Hematopoietic multipotent progenitor cell treated with erythropoietin and hydrocortisone succinate and interleukin-3 and kit ligand, for 15 days (in vitro differentiated cells): ENCODE measurements around the gene ARGLU1.

ENCODE experiments used
- DNase-seq: peaks from one replicate; pipeline ENCODE4 v3.0.0-alpha.2; 2015; ENCODE audit warnings: low spot score

Gene ARGLU1

GRCh38 chr13:106541826-106542225, 26.1 kb downstream of the ARGLU1 start:
- no peak for DNase-seq

DNA sequence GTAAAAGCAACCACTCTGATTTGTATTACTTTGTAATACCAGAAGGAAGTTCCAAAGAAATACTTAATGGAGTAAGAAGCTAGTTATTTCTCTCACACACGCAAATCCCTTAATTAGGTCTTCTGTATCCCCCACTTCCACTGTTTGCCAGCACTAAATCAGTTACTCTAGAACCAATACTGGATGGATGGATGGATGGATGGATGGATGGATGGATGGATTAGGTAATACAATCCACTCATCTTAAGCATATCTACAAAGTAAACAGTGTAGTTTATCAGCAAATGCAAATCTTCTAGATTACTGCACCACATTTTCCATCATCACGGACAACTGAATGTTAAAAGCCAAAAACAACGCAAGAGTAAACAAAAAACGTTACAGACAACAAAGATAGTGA, 27.3 kb downstream of the ARGLU1 start:
- DNase-seq = no peak

DNA sequence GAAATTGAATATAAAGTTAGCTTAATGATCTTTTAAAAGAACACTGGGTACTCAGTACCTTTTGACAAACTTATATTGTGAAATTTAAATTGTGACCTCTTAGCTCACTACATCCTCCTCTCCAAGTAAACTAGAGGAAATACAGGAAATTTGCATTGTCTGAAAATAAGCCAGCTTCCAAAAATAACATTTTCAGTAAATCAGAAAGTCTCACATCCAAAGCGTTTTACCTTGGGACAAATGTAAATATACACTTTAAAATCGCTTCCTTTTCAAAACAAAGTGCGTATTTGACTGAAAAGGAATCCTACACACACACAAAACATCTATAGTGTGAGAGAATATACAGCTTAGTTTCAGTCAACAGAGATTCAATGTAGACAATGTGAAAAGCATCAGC, 30.4 kb downstream of the ARGLU1 start:
- DNase-seq = no peak

DNA sequence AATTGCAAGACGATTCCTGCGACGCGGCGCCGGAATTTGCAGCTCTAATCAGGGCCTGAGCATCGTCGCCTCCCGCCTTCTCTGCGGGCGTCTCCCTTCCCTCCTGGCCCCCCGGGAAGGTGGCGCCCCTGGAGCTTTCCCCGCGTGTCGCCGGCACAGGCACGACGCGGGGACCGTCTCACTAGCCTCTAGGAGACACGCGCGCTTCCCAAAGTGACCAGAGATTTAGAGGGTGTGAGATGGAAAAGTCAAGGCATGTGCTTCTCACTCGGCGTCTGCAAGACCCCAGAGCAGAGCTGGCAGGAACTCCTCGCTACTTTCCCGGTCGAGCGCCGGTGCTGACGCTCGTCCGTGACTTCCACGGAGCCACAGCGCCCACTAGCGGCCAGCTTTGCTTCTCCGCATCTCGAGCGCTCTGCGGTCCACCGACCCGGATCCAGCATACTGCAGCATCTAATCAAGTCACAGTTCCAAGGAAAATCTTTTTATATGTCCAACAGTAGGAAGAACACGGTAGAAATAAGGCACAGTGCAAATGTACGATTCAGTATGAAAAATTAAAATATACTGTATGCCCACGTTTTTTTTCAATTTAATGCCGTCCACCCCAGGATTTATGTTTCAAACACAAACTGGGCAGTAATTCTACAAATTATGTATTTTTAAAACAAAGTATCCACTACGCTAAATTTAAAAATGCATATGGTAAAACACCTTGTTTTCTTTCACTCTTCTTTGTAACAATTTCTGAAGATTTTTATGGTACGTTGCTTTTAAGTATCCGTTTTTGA, 31.5 kb downstream of the ARGLU1 start:
- DNase-seq = peak; percentile 84

- DNase-seq = peak; percentile 89
Observed at GRCh38 chr13:106535552-106536243, 32.2 kb downstream of the ARGLU1 start, which contains the start of gene EFNB2. TSS of gene EFNB2 (minus strand) at chr13:106535662. CDS start at chr13:106534964, 698 bp downstream.

- DNase-seq = no peak
Observed at GRCh38 chr13:106534639-106535551, 33.0 kb downstream of the ARGLU1 start.

- DNase-seq = no peak
Observed at GRCh38 chr13:106533943-106534638, 33.8 kb downstream of the ARGLU1 start.

GRCh38 chr13:106533101-106533942, 34.6 kb downstream of the ARGLU1 start:
- no peak for DNase-seq

DNA sequence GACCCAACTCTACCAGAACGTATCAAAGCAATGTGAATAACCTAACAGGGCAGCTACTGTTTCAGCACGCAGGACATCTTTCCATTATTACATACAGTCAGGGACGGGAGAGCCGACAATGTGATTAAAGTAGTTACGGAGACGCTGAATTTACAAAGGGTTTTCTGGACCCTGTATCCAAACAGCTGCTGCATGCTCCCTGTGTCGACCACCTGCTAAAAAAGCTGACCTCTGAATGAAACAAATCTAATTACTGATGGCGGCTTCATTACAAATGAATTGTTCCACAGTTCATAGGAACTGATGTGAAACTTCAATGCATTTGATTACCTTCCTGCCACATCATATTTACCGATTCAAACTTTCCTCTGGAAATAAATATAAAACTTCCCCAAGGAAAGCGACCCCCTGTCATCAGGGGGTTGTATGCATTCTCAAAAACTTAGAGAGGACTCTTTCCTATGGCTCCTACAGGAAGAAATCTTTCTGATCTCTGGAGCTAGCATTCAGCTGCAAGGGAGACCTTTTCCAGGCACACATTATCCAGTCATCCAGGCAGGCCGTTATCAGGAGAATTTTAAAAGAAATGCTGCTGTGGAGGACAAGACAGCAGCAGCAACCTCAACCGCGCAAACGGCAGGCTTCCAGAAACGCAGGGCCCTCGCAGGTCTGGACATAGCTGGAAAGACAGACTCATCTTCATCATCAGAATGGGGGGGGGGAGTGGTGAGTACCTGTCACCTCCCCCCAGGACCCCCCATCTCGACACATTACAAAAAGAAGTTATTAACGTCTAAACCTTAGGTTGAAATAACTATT, 35.6 kb downstream of the ARGLU1 start:
- DNase-seq = no peak

DNA sequence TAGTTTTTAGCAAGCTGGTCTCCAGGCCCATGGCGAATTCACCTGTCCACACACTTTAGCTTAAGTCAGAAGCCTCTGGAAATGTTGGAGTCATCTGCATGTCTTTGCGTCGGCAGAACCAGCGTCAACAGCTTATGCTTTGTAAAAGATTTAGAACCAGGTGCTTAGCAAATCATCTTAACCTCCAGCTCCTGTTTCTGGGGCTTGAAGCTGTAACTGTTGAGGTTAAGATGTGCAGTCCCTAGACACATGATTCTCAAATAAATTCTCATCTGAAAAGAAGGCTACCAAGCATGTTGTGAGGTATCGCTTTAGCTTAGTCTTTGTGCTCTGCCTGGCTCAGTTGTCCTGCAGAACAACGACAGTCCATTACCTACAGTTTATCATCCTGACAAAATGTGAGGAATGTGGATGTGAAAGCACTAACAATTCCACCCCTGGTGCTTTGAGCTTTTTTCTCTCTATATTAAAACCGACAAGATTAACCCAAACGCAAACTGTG, 36.9 kb downstream of the ARGLU1 start:
- no peak for DNase-seq

DNA sequence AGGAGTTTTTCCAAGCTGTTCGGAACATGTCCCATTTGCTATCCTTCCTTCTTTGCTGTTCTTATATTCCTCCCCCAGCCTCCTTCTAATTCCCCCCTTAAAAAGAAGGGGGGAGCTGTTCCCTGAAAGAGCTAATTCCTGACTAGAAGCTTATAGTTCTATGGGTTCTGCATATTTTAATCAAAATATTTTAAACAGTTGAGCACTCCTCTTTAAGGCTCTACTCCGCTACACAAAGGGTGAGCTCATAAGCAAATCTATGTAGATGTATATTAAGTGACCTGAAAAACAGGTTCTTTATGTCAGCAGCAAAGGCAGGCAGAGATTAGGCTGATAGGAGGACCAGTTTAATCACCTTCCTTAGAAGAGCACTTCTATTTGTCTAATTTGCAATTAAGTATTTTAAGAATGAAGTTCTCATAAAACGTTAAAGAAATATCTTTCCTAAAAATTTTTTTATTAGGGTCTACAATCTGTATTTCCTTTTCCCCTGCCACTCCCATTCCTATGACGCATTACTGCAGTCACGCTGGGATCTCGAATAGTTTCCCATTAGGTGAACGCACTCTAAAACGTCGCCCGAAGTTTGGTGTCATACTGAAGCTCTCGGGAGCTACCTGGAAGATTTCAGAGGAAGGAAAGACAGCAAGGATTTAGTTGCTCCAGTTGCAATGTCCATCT, 37.6 kb downstream of the ARGLU1 start:
- DNase-seq = no peak

DNA sequence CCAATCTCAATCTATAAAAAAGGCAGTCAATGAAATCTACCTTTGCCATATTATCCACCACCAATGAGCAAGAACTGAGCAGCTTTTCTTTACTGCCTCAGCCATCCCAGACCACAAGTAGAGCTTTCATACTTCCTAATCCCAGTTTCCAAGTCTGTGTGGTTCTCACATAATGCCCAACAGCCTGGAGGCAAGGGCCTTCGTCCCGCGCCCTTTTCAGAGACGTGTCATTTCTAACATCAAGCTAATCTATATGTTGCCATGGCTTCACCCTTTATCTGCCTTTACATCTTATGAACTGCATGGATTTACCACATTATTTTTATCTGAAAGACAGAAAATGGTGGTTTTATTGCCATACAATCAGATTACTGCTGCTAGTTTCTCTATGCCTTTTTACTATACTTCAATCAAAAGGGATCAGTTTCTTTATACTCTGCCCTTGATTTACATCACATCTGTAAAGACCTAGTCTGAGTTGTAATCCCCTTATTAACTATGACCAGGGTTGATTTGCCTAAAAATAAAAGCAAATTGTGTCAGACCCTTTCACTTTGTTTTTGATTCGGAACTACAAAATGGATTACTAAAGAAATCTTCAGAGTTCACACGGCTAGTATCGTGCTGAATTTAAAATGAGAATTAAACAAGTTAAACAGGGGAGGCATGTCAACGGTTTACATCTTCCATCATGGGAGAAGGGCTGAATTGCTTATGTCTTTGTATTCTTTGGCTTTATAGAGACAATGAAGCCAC, 38.3 kb downstream of the ARGLU1 start:
- DNase-seq = no peak

- no peak for DNase-seq
Observed at GRCh38 chr13:106528718-106529414, 39.1 kb downstream of the ARGLU1 start.

- DNase-seq = no peak
Observed at GRCh38 chr13:106527826-106528225, 40.1 kb downstream of the ARGLU1 start.

GRCh38 chr13:106527445-106527801, 40.5 kb downstream of the ARGLU1 start:
- no peak for DNase-seq

DNA sequence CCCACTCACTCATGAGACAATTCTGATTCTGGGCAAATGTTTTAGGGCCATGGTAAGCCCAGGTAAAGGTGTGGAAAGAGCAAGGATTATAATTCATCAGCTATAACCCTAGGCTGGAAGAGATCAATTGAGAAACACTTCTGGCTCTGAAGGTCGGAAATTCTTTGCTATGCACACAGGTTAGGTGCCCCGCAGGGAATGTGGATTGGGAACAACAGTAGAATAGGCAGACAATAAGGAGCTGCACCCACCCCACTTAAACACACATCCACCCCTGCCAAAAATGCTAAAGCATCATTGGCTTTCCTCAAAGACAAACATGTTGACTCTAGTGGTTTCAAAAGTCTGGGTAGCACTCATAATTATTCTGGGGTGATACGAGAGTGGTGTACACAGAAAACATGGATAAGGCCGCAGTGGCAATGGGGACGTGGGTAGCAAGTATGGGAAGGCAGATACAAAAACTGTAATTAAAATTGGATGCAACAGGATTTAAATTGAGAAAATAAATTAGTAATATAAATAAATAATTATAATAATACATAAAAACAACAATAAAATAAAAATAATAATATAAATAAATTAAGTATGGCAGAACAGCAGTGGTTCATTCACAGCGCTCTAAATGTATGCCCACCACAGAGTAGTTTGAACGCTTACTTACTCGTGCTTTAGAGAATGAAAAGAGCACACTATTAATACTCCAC, 41.0 kb downstream of the ARGLU1 start:
- no peak for DNase-seq

- no peak for DNase-seq
Observed at GRCh38 chr13:106525865-106526264, 42.1 kb downstream of the ARGLU1 start.
